ENCODE measurements around the gene RAB3GAP2. TPM values are rescaled to one million over a fixed set of nuclear protein-coding genes. Genes with fewer than 3 reads are reported as not detected.
"Not testable (repeated sequence)": the region's sequence is repeated elsewhere in the genome, so short reads cannot be mapped to it uniquely, and the experiment has no call there.

The RAB3GAP2 gene
- total and polyA plus RNA-seq, 2 experiments from 2014 or later: 9.9 to 14.5 TPM

DNA sequence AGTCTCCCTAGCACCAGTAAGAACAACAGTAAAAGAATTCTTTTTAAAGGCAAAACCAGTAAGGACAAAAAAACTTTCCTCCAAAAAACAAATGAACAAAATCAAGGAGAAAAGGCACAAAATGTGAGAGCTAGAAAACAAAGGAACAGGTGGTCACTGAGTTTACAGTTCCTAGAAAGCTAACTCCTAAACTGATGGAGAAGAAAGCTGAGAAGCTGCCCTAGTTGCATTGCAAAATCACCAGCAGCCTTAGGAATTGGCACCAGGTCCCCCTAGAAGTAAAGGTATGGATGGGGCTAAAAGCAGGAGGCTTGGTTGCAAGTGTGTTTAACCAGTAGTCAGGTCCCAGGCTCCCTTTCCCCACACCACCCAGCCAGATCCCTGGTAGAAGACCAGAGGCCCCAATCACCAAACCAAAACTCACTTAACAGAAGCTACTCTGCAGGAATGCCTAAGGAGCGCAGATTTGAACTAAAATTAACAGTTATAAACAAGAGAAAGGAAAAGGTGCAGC, 47.6 kb downstream of the RAB3GAP2 start:
- Histone ChIP-seq H3K27me3 (no peaks in the 10 kb centered on the region), H3K36me3 (no peaks in the 10 kb centered on the region), H3K4me3 (no peak overlapping the region), H3K4me1 (ENCODE audit: low read depth) (peaks cover 11% of the 10 kb centered on the region), H3K27ac (no peak overlapping the region), H3K9me3 (ENCODE audit: low read depth) (no peaks in the 10 kb centered on the region)
- TF ChIP-seq, protein P1, sequence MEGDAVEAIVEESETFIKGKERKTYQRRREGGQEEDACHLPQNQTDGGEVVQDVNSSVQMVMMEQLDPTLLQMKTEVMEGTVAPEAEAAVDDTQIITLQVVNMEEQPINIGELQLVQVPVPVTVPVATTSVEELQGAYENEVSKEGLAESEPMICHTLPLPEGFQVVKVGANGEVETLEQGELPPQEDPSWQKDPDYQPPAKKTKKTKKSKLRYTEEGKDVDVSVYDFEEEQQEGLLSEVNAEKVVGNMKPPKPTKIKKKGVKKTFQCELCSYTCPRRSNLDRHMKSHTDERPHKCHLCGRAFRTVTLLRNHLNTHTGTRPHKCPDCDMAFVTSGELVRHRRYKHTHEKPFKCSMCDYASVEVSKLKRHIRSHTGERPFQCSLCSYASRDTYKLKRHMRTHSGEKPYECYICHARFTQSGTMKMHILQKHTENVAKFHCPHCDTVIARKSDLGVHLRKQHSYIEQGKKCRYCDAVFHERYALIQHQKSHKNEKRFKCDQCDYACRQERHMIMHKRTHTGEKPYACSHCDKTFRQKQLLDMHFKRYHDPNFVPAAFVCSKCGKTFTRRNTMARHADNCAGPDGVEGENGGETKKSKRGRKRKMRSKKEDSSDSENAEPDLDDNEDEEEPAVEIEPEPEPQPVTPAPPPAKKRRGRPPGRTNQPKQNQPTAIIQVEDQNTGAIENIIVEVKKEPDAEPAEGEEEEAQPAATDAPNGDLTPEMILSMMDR (IDR thresholded peaks at IDR 0.05; ENCODE audit: low read depth, low read length): no peak
- DNase-seq (ENCODE audit: low read depth in 1 of 2, low spot score in 1 of 2): no peak

DNA sequence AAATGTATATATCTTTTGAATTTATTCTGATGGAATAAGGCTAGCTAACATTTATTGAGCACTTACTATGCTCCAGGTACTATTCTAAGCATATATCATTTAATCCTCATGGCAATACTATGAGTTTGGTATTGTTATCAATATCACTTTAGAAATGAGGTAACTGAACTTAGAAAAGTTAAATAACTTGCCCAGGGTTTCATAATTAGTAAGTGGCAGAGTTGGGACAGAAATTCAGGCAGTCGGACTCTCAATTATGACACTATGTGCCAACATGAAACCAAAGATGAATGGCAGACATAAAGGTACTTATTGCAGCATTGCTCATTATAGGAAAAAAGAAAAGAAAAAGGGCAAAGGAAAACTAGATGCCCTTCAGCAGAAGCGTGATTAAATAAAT, 48.2 kb downstream of the RAB3GAP2 start:
- no peak overlapping the region for H3K27ac ChIP-seq
- no peak for DNase-seq (ENCODE audit: low read depth in 1 of 2, low spot score in 1 of 2)
- H3K4me1 ChIP-seq (ENCODE audit: low read depth): peaks cover 15% of the 10 kb centered on the region
- H3K9me3 ChIP-seq (ENCODE audit: low read depth): no peaks in the 10 kb centered on the region
- H3K27me3 ChIP-seq: no peaks in the 10 kb centered on the region
- no peaks in the 10 kb centered on the region for H3K36me3 ChIP-seq
- H3K4me3 ChIP-seq: no peak overlapping the region
- TF ChIP-seq, protein P1 (IDR thresholded peaks at IDR 0.05; ENCODE audit: low read depth, low read length): no peak

DNA sequence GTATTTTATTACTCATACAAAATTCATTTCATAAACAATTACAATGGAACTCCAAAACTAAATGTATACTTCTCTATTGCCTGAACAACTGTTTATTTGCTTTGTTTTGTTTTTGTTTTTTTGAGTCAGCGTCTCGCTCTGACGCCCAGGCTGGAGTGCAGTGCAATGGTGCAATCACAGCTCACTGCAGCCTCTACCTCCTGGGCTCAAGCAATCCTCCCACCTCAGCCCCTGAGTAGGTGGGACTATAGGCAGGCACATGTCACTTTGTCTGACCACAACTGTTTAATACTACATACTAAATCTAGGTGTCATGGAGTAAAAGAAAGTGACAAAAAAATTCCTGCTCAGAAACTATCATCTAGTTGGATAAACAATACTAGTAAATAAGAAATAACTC, 49.3 kb downstream of the RAB3GAP2 start:
- Histone ChIP-seq H3K36me3 (no peaks in the 10 kb centered on the region), H3K4me1 (ENCODE audit: low read depth) (peaks cover 12% of the 10 kb centered on the region), H3K27ac (no peak overlapping the region), H3K27me3 (no peaks in the 10 kb centered on the region), H3K4me3 (no peak overlapping the region), H3K9me3 (ENCODE audit: low read depth) (no peaks in the 10 kb centered on the region)
- TF ChIP-seq, protein P1 (IDR thresholded peaks at IDR 0.05; ENCODE audit: low read depth, low read length): no peak
- DNase-seq (ENCODE audit: low read depth in 1 of 2, low spot score in 1 of 2): no peak

DNA sequence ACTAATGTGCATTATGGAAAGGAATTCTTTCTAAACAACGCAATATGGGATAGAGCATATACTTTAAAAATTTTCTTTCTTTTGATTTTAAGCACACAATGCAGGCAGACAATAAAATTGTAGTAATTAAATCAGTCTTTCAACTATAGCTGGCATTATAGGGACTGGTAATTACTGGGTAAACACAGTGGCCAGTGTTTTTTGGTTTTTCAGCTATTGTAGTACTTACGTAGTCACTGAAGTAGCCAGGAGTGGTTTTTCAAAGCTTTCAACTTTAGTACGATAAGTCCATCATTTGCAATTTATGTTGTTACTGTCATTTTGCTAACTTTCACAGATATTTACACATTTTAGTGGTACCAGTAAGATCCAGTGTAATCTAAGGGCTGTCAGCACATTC, 50.6 kb downstream of the RAB3GAP2 start:
- no peak overlapping the region for H3K4me3 ChIP-seq
- no peaks in the 10 kb centered on the region for H3K27me3 ChIP-seq
- TF ChIP-seq, protein P1 (IDR thresholded peaks at IDR 0.05; ENCODE audit: low read depth, low read length): no peak
- no peak for DNase-seq (ENCODE audit: low read depth in 1 of 2, low spot score in 1 of 2)
- peaks cover 8% of the 10 kb centered on the region for H3K4me1 ChIP-seq (ENCODE audit: low read depth)
- H3K36me3 ChIP-seq: no peaks in the 10 kb centered on the region
- no peak overlapping the region for H3K27ac ChIP-seq
- H3K9me3 ChIP-seq (ENCODE audit: low read depth): no peaks in the 10 kb centered on the region

DNA sequence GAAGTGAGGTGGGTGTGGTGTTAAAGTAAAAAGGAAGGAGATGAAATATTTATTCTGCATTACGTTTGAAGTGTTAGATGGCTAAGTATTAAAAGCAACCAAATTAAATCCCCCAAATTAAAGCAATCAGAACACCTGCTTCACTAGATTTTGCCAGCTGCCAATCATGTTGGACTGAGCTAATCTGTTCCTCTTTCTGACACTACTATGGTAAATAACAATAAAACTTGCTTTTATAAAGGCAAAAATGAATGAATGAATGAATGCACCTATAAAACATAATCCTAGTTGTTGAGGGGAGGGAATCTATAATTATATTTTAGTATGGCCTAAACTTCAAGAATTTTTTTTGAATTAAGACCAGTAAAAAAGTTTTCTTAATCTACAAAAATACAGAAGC, 51.0 kb downstream of the RAB3GAP2 start:
- DNase-seq (ENCODE audit: low read depth in 1 of 2, low spot score in 1 of 2): no peak
- TF ChIP-seq, protein P1 (IDR thresholded peaks at IDR 0.05; ENCODE audit: low read depth, low read length): no peak
- Histone ChIP-seq H3K9me3 (ENCODE audit: low read depth) (no peaks in the 10 kb centered on the region), H3K4me1 (ENCODE audit: low read depth) (peaks cover 8% of the 10 kb centered on the region), H3K36me3 (no peaks in the 10 kb centered on the region), H3K4me3 (no peak overlapping the region), H3K27ac (no peak overlapping the region), H3K27me3 (no peaks in the 10 kb centered on the region)

DNA sequence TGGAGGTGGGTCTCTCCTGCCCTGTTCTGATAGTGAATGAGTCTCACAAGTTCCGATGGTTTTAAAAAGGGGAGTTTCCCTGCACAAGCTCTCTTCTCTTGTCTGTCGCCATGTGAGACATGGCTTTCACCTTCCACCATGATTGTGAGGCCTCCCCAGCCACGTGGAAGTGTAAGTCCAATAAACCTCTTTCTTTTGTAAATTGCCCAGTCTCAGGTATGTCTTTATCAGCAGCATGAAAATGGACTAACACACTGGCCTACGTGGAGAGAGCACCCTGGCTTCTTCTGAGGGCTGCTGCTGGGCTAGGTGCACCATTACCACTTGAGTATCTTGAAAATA, 51.6 kb downstream of the RAB3GAP2 start:
- H3K9me3 ChIP-seq (ENCODE audit: low read depth); H3K36me3 ChIP-seq; H3K4me3 ChIP-seq; DNase-seq (ENCODE audit: low read depth in 1 of 2, low spot score in 1 of 2); H3K4me1 ChIP-seq (ENCODE audit: low read depth); H3K27me3 ChIP-seq: not testable (repeated sequence)
- peak overlapping the region; percentile 52 for H3K27ac ChIP-seq
